H1 (cell line): Measurements from ENCODE around the gene CCDC24.

Experiments
- ATF2 ChIP-seq: IDR thresholded peaks from 2 replicates; pipeline ENCODE4 v1.6.1; 2012; ENCODE audit warnings: low read length, inconsistent platforms
- CTCF ChIP-seq, 3 experiments: IDR thresholded peaks; 1 replicate in 2 of 3; 2 replicates in 1 of 3; pipeline versions ENCODE4 v1.5.1 to v1.6.1; 2011; ENCODE audit warnings: low read length in 3 of 3, mild to moderate bottlenecking in 3 of 3, inconsistent platforms in 2 of 3, low read depth in 1 of 3, moderate library complexity in 1 of 3; ENCODE audit not compliant: insufficient read depth in 1 of 3; ENCODE audit errors: control extremely low read depth in 1 of 3
- EZH2 ChIP-seq: fragments of 200-600 bp; sonication (generic); IDR thresholded peaks from 2 replicates; pipeline ENCODE4 v1.7.1; 2012; ENCODE audit warnings: low read depth, mild to moderate bottlenecking, moderate library complexity, low read length, inconsistent platforms; ENCODE audit not compliant: severe bottlenecking
- MAX ChIP-seq: IDR thresholded peaks from 2 replicates; pipeline ENCODE4 v1.6.1; 2012; ENCODE audit warnings: inconsistent platforms
- POLR2A ChIP-seq, 2 experiments: IDR thresholded peaks; 1 replicate in 1 of 2; 2 replicates in 1 of 2; pipeline ENCODE4 v1.6.1; 2011; ENCODE audit warnings: low read depth in 2 of 2, low read length in 2 of 2, mild to moderate bottlenecking in 2 of 2; ENCODE audit errors: control extremely low read depth in 1 of 2
- POLR2AphosphoS5 ChIP-seq: IDR thresholded peaks from 2 replicates; pipeline ENCODE4 v1.6.1; 2011; ENCODE audit warnings: low read depth, low read length
- USF2 ChIP-seq: IDR thresholded peaks from 2 replicates; pipeline ENCODE4 v1.6.1; 2011; ENCODE audit warnings: low read length, improper control_type of control experiment
- YY1 ChIP-seq: IDR thresholded peaks from 2 replicates; pipeline ENCODE4 v1.6.1; 2011; ENCODE audit warnings: low read depth, mild to moderate bottlenecking, low read length

GRCh38 chr1:43963890-43964289 lies 27.5 kb upstream of the CCDC24 start:
- no peak for TF ChIP-seq MAX
- TF ChIP-seq POLR2A (IDR thresholded peaks at IDR 0.05; ENCODE audit: control extremely low read depth in 1 of 2, low read depth in 2 of 2, low read length in 2 of 2) = no peak
- TF ChIP-seq POLR2AphosphoS5 = no peak
- no peak for TF ChIP-seq CTCF (IDR thresholded peaks at IDR 0.05; ENCODE audit: control extremely low read depth in 1 of 3, insufficient read depth in 1 of 3, low read depth in 1 of 3, low read length in 3 of 3)
- no peak for TF ChIP-seq ATF2
- TF ChIP-seq EZH2 = no peak
- TF ChIP-seq YY1 = no peak
- no peak for TF ChIP-seq USF2
